ENCODE measurements around the gene STH.

The STH gene

DNA sequence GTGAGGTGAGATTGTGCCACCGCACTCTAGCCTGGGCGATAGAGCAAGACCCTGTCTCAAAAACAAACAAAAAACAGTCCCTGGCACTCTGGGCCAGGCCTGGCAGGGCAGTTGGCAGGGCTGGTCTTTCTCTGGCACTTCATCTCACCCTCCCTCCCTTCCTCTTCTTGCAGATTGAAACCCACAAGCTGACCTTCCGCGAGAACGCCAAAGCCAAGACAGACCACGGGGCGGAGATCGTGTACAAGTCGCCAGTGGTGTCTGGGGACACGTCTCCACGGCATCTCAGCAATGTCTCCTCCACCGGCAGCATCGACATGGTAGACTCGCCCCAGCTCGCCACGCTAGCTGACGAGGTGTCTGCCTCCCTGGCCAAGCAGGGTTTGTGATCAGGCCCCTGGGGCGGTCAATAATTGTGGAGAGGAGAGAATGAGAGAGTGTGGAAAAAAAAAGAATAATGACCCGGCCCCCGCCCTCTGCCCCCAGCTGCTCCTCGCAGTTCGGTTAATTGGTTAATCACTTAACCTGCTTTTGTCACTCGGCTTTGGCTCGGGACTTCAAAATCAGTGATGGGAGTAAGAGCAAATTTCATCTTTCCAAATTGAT is 24.8 kb downstream of the STH start:
- Histone ChIP-seq H4K20me1 (ENCODE audit: insufficient read depth, low read length) (no peaks in the 10 kb centered on the region), H3F3A (ENCODE audit: insufficient read depth, low read length) (no peaks in the 10 kb centered on the region), H3K27me3 (ENCODE audit: insufficient read depth, low read length) (no peaks in the 10 kb centered on the region), H3K9me3 (ENCODE audit: low read length) (no peaks in the 10 kb centered on the region), H3K36me3 (ENCODE audit: insufficient read depth, low read length) (peaks cover 35% of the 10 kb centered on the region; the same call in 1 of the 2 replicates), H3K4me2 (ENCODE audit: low read length) (no peak overlapping the region), H3K9me2 (ENCODE audit: low read depth, low read length) (no peaks in the 10 kb centered on the region), H3K9ac (ENCODE audit: low read length) (no peak overlapping the region), H2AFZ (ENCODE audit: low read length) (no peak overlapping the region), H3K4me3 (ENCODE audit: low read depth, low read length, poor library complexity, severe bottlenecking) (no peak overlapping the region), H3K27ac (ENCODE audit: low read depth, low read length, poor library complexity, severe bottlenecking) (no peak overlapping the region), H3K79me2 (ENCODE audit: insufficient read depth, low read length) (no peaks in the 10 kb centered on the region), H3K4me1 (ENCODE audit: insufficient read depth, low read length, severe bottlenecking) (peaks cover 43% of the 10 kb centered on the region)
- TF ChIP-seq EZH2 (IDR thresholded peaks at IDR 0.05; ENCODE audit: borderline replicate concordance, low read length): no peak
- TF ChIP-seq, protein P1, sequence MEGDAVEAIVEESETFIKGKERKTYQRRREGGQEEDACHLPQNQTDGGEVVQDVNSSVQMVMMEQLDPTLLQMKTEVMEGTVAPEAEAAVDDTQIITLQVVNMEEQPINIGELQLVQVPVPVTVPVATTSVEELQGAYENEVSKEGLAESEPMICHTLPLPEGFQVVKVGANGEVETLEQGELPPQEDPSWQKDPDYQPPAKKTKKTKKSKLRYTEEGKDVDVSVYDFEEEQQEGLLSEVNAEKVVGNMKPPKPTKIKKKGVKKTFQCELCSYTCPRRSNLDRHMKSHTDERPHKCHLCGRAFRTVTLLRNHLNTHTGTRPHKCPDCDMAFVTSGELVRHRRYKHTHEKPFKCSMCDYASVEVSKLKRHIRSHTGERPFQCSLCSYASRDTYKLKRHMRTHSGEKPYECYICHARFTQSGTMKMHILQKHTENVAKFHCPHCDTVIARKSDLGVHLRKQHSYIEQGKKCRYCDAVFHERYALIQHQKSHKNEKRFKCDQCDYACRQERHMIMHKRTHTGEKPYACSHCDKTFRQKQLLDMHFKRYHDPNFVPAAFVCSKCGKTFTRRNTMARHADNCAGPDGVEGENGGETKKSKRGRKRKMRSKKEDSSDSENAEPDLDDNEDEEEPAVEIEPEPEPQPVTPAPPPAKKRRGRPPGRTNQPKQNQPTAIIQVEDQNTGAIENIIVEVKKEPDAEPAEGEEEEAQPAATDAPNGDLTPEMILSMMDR (IDR thresholded peaks at IDR 0.05; ENCODE audit: low read length): no peak

DNA sequence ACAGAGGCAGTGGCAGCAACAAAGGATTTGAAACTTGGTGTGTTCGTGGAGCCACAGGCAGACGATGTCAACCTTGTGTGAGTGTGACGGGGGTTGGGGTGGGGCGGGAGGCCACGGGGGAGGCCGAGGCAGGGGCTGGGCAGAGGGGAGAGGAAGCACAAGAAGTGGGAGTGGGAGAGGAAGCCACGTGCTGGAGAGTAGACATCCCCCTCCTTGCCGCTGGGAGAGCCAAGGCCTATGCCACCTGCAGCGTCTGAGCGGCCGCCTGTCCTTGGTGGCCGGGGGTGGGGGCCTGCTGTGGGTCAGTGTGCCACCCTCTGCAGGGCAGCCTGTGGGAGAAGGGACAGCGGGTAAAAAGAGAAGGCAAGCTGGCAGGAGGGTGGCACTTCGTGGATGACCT is 25.5 kb downstream of the STH start:
- Histone ChIP-seq H3K4me2 (ENCODE audit: low read length) (no peak overlapping the region), H4K20me1 (ENCODE audit: insufficient read depth, low read length) (no peaks in the 10 kb centered on the region), H3K4me1 (ENCODE audit: insufficient read depth, low read length, severe bottlenecking) (peaks cover 48% of the 10 kb centered on the region), H3K9ac (ENCODE audit: low read length) (no peak overlapping the region), H3K27ac (ENCODE audit: low read depth, low read length, poor library complexity, severe bottlenecking) (no peak overlapping the region), H2AFZ (ENCODE audit: low read length) (no peak overlapping the region), H3F3A (ENCODE audit: insufficient read depth, low read length) (no peaks in the 10 kb centered on the region), H3K79me2 (ENCODE audit: insufficient read depth, low read length) (no peaks in the 10 kb centered on the region), H3K9me3 (ENCODE audit: low read length) (no peaks in the 10 kb centered on the region), H3K27me3 (ENCODE audit: insufficient read depth, low read length) (no peaks in the 10 kb centered on the region), H3K4me3 (ENCODE audit: low read depth, low read length, poor library complexity, severe bottlenecking) (no peak overlapping the region), H3K9me2 (ENCODE audit: low read depth, low read length) (no peaks in the 10 kb centered on the region), H3K36me3 (ENCODE audit: insufficient read depth, low read length) (peaks cover 35% of the 10 kb centered on the region; the same call in 1 of the 2 replicates)
- no peak for TF ChIP-seq EZH2 (IDR thresholded peaks at IDR 0.05; ENCODE audit: borderline replicate concordance, low read length)
- TF ChIP-seq, protein P1 (IDR thresholded peaks at IDR 0.05; ENCODE audit: low read length): no peak

DNA sequence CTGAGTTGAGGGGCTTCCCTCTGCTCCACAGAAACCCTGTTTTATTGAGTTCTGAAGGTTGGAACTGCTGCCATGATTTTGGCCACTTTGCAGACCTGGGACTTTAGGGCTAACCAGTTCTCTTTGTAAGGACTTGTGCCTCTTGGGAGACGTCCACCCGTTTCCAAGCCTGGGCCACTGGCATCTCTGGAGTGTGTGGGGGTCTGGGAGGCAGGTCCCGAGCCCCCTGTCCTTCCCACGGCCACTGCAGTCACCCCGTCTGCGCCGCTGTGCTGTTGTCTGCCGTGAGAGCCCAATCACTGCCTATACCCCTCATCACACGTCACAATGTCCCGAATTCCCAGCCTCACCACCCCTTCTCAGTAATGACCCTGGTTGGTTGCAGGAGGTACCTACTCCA is 26.0 kb downstream of the STH start:
- Histone ChIP-seq H3K4me2 (ENCODE audit: low read length) (no peak overlapping the region), H3F3A (ENCODE audit: insufficient read depth, low read length) (no peaks in the 10 kb centered on the region), H3K79me2 (ENCODE audit: insufficient read depth, low read length) (no peaks in the 10 kb centered on the region), H3K4me1 (ENCODE audit: insufficient read depth, low read length, severe bottlenecking) (peaks cover 44% of the 10 kb centered on the region), H3K4me3 (ENCODE audit: low read depth, low read length, poor library complexity, severe bottlenecking) (no peak overlapping the region), H4K20me1 (ENCODE audit: insufficient read depth, low read length) (no peaks in the 10 kb centered on the region), H3K27me3 (ENCODE audit: insufficient read depth, low read length) (no peaks in the 10 kb centered on the region), H3K9me2 (ENCODE audit: low read depth, low read length) (no peaks in the 10 kb centered on the region), H3K9ac (ENCODE audit: low read length) (no peak overlapping the region), H2AFZ (ENCODE audit: low read length) (no peak overlapping the region), H3K27ac (ENCODE audit: low read depth, low read length, poor library complexity, severe bottlenecking) (no peak overlapping the region), H3K9me3 (ENCODE audit: low read length) (no peaks in the 10 kb centered on the region), H3K36me3 (ENCODE audit: insufficient read depth, low read length) (peaks cover 37% of the 10 kb centered on the region; the same call in 1 of the 2 replicates)
- TF ChIP-seq, protein P1 (IDR thresholded peaks at IDR 0.05; ENCODE audit: low read length): no peak

All from OCI-LY1 (cell line).